NCI-H526 treated with DMSO at 0.1 percent for 48 hours (cell line): Measurements from ENCODE around the gene FARP2.
"Not testable (repeated sequence)": the region's sequence is repeated elsewhere in the genome, so short reads cannot be mapped to it uniquely, and the experiment has no call there.

ENCODE experiments used
- DNase-seq: peaks from one replicate; lab custom pipeline; 2025; lab: John Stamatoyannopoulos, UW

The FARP2 gene, protein sequence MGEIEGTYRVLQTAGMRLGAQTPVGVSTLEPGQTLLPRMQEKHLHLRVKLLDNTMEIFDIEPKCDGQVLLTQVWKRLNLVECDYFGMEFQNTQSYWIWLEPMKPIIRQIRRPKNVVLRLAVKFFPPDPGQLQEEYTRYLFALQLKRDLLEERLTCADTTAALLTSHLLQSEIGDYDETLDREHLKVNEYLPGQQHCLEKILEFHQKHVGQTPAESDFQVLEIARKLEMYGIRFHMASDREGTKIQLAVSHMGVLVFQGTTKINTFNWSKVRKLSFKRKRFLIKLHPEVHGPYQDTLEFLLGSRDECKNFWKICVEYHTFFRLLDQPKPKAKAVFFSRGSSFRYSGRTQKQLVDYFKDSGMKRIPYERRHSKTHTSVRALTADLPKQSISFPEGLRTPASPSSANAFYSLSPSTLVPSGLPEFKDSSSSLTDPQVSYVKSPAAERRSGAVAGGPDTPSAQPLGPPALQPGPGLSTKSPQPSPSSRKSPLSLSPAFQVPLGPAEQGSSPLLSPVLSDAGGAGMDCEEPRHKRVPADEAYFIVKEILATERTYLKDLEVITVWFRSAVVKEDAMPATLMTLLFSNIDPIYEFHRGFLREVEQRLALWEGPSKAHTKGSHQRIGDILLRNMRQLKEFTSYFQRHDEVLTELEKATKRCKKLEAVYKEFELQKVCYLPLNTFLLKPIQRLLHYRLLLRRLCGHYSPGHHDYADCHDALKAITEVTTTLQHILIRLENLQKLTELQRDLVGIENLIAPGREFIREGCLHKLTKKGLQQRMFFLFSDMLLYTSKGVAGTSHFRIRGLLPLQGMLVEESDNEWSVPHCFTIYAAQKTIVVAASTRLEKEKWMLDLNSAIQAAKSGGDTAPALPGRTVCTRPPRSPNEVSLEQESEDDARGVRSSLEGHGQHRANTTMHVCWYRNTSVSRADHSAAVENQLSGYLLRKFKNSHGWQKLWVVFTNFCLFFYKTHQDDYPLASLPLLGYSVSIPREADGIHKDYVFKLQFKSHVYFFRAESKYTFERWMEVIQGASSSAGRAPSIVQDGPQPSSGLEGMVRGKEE

DNA sequence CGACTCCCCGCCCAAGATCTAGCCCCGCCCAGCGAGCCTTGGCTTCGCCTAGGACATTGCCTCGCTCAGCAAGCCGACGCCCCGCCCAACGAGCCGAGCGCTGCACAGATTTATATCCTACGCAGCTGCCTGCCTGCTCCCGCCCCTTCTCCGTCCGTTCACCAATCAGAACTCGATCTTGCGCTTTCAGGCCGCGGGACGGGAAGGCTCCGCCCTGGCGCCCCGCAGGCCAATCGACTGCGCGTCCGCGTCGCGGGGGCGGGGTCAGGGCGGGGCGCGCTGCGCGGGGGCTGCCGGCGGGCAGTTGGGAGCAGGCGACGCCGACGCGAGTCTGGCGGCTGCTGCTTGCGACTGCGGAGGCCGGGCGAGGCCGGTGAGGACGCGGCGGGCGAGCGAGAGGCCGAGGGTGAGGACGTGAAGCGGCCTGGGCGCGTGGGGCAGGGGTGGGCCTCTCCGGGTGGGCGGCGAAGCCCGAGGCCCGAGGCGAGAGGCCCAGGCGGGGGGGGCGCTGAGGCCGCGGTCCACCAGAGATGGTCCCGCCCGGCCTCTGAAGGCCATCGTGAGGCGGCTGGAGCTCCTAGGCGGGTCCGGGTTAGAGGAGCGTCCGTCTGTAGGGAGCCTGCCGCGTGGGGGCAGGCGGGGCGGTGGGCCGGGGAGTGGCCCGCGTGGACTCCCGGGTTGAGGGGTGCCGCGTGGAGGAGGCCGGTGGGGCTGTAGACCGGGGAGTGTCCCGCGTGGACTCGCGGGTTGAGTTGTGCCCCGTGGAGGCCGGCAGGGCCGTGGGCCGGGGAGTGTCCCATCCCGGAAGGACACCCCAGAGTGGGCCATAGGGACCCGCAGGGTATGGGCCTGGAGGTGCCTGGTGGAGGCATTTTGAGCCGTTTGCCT, at the start of gene FARP2:
TSS of gene FARP2 (plus strand) at position 303 of the 888 bp plus-strand sequence. CDS start 16,823 bp downstream, outside the sequence.
- DNase-seq: peak; percentile 99

DNA sequence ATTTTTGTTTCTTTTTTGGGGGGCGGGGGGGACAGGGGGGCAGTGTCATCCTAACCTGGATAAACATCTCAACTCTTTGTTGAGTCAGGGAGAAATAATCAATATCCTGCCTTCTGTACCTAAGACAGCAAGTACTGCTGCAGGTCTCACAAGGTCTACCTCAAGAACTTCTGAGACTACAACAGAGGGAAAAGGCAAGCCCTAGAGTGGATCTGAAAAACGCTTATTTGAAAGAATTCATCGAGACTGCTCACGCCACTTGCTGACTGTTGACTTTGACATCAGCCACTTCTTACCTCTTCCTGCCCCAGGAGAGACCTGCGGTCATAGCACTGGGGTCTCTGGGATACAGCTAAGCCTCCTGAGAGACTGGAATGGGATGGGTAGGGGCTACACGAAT, 49.0 kb upstream of the FARP2 start:
- no peak for DNase-seq

DNA sequence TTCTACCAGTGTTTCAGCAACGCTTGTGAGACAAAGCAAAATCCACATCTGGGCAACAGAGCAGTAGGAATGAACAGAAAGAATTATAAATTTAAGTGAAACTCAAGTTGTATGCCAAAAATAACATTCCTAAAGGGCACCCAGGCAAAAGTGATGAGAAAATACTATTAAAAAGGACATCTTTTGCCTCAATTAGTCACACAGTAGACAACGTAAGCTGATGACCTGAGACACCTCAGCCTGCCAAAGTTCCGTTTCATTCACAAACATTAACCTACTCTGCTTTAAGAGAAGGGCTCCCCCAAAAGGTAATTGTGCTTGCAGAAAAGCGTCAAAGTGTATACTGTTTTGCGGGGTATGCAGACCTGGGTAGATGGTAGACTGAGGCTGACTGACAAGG, 47.8 kb upstream of the FARP2 start:
- DNase-seq: no peak

DNA sequence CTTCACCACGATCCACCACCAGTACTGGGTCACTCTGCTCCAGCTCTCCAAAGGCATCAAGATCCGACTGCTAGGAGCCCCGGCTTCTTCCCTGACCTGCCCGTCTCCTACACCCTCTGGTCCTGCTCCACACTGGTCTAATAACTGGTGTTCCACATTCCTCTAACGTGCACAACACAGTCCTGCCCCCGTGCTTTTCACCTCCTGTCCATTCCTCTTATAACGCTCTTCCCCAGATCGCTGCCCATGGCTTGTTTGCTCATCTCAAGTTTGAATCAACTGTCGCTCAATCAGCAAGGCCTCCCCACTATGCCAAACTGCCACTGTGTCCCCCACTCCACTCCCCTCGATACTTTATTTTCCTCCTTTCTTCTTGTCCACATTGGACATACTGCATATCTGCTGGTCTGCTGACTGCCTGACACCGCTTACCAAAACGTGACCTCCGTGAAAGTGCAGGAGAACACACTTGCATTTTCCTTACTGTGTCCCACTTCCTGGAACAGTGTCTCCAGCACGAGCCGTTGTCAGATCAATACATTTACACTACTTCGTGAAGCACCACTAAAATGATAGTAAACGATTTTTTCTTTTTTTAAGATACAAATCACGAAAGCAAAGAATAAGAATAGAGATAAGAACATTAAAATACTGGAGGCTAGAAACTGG, 47.1 kb upstream of the FARP2 start:
- DNase-seq: no peak

DNA sequence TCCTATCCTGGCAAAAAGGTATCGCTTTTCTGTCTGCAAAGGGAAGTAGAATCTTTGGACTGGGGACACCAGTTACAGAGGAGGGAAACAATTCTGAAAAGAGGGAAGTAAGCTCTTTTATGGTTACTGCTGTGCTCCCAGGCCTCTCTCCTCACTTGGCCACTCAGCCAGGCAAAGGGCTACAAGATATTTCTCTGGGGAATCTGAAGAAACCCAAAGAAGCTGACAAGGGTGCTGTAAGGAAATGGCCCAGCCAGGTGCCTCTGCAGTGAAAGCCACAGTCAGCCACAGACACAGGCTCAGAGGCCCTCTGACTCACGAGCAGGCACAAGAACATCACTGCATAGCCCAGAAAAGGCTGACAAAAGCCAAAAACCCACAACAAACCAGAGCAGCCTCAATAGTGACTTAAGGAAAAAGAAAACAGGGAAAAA, 46.4 kb upstream of the FARP2 start:
- no peak for DNase-seq

DNA sequence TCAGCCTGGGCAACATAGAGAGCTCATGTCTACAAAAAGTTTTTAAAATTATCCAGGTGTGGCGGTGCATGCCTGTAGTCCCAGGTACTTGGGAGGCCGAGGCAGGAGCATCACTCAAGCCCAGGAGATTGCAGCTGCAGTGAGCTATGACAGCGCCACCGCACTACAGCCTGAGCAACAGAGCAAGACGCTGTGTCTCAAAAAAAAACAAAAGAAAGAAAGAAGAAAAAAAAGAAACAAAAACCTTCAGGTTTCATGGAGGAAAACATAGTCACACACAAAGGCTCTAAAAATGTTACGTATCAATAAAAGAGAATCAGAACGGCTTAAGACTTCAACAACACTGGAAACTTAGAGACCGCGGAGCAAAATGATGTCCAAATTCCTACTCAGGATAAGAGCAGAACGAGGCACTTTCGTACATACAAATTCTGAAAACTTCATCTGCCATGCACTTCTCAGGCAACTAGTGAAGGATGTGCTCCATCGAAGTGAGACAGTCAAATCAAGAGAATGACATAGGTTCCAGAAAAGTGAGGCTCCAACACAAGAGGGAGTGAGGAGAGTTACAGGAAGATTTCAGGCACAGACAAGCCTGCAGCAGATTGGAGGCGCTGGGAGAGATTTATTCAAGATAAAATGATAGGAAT, 45.0 kb upstream of the FARP2 start:
- DNase-seq: no peak

DNA sequence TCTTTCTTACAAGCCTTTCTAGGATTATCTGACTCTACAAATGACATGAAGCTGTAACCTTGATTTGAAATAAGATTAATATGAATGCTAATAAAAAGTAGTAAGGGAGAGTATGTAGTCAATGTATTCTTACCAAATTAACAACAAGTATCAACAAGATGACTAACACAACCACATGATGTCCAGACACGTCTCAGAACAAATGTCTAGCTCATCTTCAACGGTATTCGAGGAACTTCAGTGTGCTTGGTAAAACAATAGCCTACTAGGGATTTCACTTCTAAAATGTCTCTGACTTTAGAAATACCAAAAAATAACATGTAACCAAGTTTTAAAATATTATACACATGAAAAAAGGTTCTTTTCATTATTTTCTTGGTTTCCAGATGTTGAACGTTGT, 44.0 kb upstream of the FARP2 start:
- no peak for DNase-seq

DNA sequence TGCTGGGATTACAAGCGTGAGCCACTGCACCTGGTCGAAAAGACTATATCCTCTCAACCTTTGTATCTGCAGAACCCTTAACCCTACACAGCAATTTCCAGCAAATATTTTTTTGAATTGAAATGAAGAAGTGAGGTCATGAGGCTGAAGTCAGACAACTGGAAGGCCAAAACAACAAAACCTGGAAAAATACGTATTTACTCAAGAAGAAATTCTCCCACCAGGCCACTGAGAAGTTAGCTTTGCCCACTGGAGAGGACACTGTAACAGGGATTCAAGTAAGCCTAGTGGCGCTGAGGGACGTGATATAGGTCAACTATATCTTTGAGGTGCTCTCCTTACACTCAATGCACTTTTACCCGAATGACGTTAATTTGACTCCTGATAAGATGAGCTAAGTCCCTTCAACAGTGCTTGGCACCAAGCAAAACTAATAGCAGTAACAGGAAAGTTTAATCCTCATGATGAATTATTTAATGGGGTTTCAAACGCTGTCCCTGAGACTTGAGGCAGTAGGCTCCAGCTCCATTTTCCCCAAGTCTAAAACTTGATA, 42.5 kb upstream of the FARP2 start:
- DNase-seq: no peak

DNA sequence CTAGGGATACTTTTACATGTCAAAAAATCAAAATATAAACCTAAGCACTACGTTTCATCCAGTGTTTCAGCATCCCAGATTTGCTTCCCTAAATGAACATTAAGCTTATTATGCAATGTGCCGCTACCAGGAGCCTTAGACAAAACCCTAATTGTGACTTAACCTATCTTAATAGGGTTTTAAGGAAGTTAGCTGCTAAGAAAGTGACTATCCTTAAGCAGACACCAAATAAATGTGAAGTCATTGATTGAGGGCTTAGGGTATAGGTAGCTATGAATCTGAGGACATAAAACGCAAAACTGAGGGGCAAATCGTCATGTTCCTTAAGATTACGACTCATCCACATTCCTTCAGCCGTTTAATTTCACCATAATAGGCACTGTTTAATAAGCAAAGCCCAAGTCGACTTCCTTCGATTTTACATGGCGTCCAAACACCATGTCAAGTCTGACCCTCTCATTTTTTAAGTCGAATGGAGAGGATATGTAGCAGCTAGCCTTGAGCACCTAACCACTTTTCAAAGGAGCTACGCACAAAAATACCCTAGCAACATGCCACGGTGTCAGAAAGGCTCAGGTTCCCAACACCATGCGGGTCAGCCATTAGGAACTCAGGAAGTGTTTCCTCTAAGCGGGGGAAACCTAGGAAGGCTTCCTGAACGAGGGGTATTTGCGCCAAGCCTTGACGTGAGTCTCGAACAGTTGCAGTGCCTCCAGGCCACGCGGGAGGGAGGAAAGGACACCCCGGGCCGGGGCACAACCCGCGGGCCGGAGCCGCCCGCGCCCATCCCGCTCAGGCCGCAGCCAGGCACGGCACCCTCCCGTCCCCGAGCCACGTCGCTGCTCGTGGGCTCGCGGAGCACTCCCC, 41.6 kb upstream of the FARP2 start:
- peak; percentile 43 for DNase-seq

DNA sequence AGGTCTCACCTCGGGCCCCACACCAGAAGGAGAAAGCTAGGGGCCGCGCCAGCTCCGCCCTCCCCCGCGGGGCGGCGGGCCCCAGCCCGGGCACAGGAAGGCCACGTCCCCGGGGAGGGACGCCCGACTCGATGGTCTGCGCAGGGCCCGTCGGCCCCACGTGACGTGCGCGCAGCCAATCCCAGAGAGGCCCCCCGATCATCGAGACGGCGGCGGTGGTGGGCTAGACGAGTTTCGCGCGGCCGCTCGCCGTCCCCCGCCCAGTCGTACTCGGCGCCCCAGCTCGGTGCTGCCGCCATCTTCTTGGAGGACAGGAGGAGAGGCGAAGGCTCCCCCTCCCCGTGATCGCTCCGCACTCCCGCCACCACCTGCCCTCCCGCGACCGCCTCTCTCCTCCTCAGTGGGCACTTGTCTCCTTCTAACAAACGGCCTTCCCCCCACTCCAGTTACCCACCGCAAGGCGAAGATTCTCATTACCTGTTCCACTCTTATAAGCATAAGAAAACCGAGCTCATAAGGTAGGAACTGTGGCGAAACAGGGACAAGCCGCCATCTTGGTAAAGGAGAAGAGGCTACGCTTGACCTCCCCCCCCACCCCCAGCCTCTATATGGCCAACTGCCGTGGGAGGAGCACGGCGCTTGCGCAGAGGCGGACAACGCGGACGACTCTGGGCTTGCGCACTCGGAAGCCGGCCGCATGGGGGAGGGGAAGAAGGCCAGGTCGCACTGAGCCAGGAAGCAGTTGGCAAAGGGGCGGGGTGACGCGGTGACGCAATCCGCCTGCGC, 40.8 kb upstream of the FARP2 start, which contains the start of gene HDLBP:
TSS of gene HDLBP (minus strand) at position 580 of the 786 bp plus-strand sequence. CDS start 48,803 bp downstream, outside the sequence.
- peak; percentile 97 for DNase-seq

DNA sequence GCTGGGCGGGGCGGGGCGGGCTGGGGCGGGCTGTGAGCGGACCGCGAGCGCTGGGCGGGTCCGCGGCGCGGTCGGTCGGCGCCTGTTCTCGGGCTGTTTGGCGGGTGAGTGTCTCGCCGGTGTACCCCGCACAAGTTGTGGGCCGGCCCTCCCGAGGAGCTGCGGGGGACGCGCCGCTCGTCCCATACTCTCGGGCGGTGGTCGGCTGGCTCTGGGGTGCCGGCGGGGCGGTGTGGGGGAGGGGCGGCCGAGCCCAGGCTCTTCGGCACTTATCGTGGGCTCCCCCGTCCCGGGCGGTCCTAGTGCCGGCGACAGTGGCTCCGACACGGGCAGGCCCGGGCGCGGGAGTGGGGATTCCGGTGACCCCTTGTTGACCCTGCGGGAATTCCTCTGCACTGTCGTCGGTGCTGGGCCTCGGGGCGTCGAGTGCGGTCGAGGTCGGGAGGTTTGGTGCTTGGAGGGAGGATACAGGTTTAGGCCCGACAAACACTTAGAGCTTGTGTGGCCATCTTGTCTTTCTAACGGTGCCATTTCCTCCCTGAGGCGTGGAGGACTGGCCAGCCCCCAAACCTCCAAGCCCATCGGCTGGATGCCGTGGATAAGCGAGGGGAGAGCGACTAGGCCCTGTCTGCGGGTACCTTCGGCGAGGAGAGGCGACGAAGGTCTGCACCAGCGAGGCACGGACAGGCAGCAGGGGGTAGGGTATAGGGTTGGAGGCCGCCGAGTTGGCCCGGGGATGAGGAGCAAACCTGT, 40.0 kb upstream of the FARP2 start, which contains the start of gene SEPTIN2:
TSS of gene SEPTIN2 (plus strand) at position 47 of the 753 bp plus-strand sequence. CDS start 8,308 bp downstream, outside the sequence.
- DNase-seq: peak; percentile 68

DNA sequence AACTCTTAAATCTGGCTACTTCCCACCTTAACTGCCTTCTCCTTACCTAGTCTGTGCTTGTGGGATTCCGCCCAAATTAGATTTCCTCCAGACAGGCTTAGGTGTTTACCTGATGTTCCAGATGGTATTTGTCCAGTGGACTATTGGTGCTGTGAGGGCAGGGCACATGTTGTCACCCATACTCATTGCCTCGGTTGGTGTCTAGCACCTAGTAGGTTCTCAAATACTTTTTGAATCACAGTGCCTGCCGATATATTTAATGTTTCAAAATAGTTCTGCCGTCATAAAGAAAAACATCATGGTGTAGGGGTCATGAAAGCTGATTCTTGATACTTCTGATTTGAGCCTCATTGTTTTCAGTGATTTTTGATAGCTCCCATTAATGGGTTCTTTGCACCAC, 39.3 kb upstream of the FARP2 start:
- DNase-seq: no peak

DNA sequence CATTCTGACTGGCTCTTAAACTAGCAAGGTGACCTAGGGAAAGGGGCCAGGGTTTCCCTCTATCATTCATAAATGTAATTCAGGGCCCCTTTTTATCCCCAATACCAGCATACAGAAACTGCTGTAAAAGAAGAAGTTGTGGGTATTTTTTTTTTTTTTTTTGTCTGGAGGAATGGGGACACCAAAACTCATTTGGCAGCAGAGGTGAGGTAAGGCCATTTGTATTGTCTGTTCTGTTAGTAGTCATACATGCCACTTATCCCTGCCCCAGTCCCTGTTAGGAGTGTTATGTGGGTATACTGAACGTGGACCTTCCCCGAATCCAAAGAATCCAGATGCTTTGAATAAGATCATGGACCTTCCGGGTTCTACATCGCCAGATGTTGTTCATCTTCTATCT, 38.7 kb upstream of the FARP2 start:
- DNase-seq: no peak

DNA sequence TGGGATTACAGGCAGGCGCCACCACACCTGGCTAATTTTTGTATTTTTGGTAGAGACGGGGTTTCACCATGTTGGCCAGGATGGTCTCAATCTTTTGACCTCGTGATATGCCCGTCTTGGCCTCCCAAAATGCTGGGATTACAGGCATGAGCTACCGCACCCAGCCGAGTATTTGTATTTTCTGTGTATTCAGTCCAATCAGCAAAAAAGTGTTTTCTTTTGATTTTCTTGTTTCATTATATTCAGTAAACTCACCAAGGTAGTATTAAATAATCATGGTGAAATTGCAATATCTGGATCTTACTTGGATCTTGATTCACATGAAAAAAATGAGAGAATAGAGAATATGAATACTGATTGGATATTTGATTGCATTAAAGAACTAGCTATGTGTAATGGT, 37.3 kb upstream of the FARP2 start:
- not testable (repeated sequence) for DNase-seq

DNA sequence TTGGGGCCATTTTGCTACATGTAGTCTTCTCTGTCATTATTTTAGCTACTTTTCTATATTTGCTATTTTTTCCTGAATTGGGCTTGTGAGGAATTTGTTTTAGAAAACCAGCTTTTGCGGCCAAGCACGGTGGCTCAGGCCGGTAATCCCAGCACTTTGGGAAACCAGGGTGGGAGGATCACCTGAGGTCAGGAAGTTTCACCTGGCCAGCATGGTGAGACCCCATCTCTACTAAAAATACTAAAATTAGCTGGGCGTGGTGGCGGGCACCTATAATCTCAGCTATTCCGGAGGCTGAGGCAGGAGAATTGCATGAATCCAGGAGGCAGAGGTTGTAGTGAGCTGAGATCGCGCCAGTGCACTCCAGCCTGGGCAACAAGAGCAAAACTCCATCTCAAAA, 35.7 kb upstream of the FARP2 start:
- no peak for DNase-seq

DNA sequence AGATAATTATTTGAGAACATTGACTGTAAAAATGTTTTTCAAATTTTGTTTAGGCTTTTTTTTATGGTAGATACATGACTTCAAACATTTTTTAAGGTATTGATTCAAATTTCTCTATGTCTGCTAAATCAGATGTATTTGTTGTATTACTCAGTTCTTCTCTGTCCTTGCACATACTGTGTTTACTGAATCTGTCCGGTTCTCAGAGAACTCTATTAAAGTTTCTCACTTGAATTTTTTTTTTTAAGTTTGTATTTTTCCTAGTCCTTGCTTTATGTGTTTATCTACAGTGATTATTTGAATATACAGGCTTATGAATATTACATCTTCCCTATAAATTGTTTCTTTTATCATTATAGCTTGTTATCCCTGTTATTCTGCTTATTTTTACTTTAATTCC, 35.1 kb upstream of the FARP2 start:
- DNase-seq: no peak

DNA sequence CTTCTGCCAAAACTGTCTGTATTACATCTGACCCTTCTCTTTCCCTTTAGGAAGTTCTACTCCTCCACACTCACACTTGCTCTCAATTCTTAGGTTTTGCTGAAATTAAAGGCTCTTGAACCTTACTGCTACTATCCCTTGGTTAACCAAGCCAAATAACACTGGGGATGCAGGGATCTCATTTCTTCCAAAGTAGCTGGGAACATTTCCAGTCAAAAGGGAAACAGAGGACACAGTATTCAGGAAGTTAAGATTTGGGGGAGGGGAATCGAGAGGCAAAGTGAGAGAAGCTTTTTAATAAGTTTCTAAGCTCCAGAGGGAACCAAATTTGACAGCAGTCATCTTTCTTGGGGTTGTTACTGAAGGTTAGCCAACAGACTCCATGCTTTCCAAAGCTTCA, 34.2 kb upstream of the FARP2 start:
- DNase-seq: no peak
